ENCODE data around the gene SCTR. TPM values are rescaled to one million over a fixed set of nuclear protein-coding genes. Genes with fewer than 3 reads are reported as not detected.

Gene SCTR
- total and polyA plus RNA-seq, 3 donors from 2014 or later = 1.1 to 6.6 (median 2.0) TPM

- Histone ChIP-seq H3K4me1 (peaks cover 4% of the 10 kb centered on the region), H3K9me3 (no peaks in the 10 kb centered on the region), H3K27ac (no peak overlapping the region), H3K36me3 (ENCODE audit: low read depth, missing control alignments) (no peaks in the 10 kb centered on the region), H3K4me3 (no peak overlapping the region), H3K27me3 (no peaks in the 10 kb centered on the region)
- 76 to 78% methylated on average over 11 of the region's 11 CpGs for WGBS, 2 donors
- intact Hi-C loops (cut with DNase I; ENCODE audit: low total_unique reads) = no loop called here
- DNase-seq = no peak
- TF ChIP-seq POLR2A (IDR thresholded peaks at IDR 0.05) (no peak), CTCF (IDR thresholded peaks at IDR 0.05) (no peak)
Measured at GRCh38 chr2:119521433-119522050, 2.7 kb downstream of the SCTR start.

GRCh38 chr2:119520696-119521432 is 3.4 kb downstream of the SCTR start:
- DNase-seq = no peak
- WGBS, 2 donors = 85% methylated on average over 3 of the region's 3 CpGs
- intact Hi-C loops (cut with DNase I; ENCODE audit: low total_unique reads) = no loop called here

GRCh38 chr2:119519057-119519408 is 5.2 kb downstream of the SCTR start:
- intact Hi-C loops (cut with DNase I; ENCODE audit: low total_unique reads) = no loop called here
- H3K4me1 ChIP-seq = peaks cover 4% of the 10 kb centered on the region
- no peak overlapping the region for H3K4me3 ChIP-seq
- WGBS, 2 donors = 93% methylated on average over 10 of the region's 10 CpGs
- H3K36me3 ChIP-seq (ENCODE audit: low read depth, missing control alignments) = no peaks in the 10 kb centered on the region
- H3K9me3 ChIP-seq = no peaks in the 10 kb centered on the region
- DNase-seq = no peak
- H3K27ac ChIP-seq = no peak overlapping the region
- H3K27me3 ChIP-seq = no peaks in the 10 kb centered on the region
- no peak for TF ChIP-seq POLR2A (IDR thresholded peaks at IDR 0.05)
- TF ChIP-seq CTCF (IDR thresholded peaks at IDR 0.05) = no peak

More at GRCh38 chr2:119520696-119521432, 3.4 kb downstream of the SCTR start:
- TF ChIP-seq CTCF (IDR thresholded peaks at IDR 0.05) = no peak
- no peak for TF ChIP-seq POLR2A (IDR thresholded peaks at IDR 0.05)
- Histone ChIP-seq H3K9me3 (no peaks in the 10 kb centered on the region), H3K27ac (no peak overlapping the region), H3K4me3 (no peak overlapping the region), H3K36me3 (ENCODE audit: low read depth, missing control alignments) (no peaks in the 10 kb centered on the region), H3K4me1 (peaks cover 4% of the 10 kb centered on the region), H3K27me3 (no peaks in the 10 kb centered on the region)

- DNase-seq = no peak
- 85 to 93% methylated on average over 10 of the region's 10 CpGs for WGBS, 2 donors
- no peaks in the 10 kb centered on the region for H3K27me3 ChIP-seq
- no peaks in the 10 kb centered on the region for H3K9me3 ChIP-seq
- H3K4me1 ChIP-seq = peaks cover 4% of the 10 kb centered on the region
- TF ChIP-seq CTCF (IDR thresholded peaks at IDR 0.05) = no peak
- no peaks in the 10 kb centered on the region for H3K36me3 ChIP-seq (ENCODE audit: low read depth, missing control alignments)
- H3K4me3 ChIP-seq = no peak overlapping the region
- H3K27ac ChIP-seq = no peak overlapping the region
- intact Hi-C loops (cut with DNase I; ENCODE audit: low total_unique reads) = no loop called here
Measured at GRCh38 chr2:119518401-119519056, 5.8 kb downstream of the SCTR start.
